NCI-H146 (cell line): Measurements from ENCODE around the gene GABARAP.
"Not testable (repeated sequence)": the region's sequence is repeated elsewhere in the genome, so short reads cannot be mapped to it uniquely, and the experiment has no call there.

Experiments
- DNase-seq: peaks from one replicate; lab custom pipeline; 2025; lab: John Stamatoyannopoulos, UW

GABARAP gene

DNA sequence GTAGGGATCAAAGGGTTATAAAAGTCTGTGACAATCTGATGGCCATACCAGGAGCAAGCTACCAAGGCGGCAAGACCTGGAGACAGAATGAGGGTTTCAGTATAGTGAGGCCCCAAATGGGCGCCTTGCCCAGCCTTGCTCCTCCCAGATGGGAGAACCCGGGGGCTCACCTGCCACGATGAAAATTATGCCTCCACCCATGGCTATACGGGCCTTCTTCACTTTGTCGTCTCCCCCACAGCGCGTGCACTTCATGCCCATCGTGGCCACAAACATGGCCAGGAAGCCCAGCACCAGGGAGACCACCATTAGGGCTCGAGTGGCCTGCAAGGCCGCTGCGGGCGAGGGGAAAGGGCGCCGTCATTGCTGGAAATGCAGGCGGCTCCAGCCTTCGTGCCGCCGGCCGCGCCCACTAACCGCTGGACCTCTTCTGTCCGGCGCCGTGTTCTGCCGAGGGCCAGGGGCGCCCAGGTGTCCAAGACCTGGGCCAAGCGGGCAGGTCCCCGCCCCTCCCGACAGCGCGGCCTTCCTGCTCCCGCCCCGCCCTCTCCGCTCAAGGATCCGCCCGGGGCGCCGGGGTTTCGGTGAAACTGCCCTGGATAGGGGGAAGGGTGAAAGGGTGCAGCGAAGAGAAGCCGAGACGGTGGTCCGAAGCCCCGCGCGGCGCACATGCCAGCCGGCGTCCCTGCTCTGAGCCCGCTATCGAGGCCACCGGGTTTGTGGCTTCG is 18.6 kb upstream of the GABARAP start:
- DNase-seq: peak; percentile 80

DNA sequence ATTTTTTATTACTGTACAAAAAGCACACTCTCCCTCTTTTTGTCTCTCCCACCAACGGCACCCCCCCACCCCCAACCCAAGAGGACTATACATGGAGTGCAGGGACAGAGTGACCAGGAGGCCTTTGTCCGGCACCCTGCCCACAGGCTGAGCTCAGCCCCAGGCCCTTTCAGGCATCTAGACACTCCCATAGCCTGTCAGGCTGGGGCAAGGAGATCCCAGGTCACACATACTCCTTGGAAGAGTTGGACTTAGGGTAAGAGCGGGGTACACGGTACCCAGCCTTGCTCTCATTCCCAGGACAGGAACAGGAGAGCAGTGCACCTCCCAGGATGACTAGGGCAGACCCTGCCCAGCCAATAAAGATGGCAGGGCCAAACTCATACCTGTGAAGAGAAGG is 17.9 kb upstream of the GABARAP start:
- no peak for DNase-seq

DNA sequence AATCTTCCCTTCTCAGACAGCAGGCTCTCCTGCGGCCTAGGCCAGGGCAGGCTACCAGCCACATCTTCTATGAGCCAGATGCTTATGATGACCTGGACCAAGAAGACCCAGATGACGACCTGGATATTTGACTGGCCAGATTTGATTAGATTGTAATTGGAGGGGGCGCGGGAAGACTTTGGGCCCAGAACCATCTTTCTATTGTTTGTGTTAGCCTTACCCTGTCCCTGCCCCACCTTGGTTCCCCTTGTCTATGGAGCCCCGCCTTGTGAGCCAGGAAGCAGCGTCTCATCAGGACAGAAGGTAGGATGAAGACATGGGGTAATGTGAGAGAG is 17.3 kb upstream of the GABARAP start:
- DNase-seq: no peak

DNA sequence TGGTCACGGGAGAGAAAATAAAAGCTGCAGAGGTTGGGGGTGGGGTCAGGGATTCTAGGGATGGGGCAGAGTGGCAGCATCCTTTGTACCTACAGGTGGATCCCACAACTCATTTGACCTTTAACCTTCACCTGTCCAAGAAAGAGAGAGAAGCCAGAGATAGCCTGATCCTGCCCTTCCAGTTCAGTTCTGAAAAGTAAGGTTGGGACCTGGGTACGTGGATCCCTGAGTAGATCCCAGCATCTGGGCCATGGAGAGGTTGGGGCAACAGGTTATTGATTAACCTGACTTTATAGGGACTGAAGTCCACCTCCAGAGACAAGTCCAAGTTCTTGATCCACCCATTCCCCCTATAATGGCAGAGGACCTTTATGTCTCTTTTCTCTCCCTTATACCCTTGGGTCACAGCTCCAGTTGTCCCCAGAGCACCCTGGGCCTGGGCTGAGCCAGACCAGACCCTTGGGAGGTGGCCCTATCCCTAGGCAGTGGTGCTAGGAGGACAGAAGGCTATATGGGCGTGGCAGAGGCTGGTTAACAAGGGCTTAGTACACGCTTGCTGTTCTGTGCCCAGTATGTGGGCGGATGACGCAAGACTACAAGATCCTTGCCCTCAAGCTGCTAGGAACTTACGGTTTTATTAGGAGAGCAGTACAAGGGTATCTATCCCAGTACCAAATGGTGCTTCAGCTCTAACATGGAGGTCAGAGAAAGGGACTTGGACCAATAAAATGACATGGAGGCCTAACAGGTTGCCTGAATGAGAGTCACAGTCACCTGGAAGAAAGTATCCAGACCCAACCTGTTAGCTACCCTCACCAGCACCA is 16.7 kb upstream of the GABARAP start:
- no peak for DNase-seq

DNA sequence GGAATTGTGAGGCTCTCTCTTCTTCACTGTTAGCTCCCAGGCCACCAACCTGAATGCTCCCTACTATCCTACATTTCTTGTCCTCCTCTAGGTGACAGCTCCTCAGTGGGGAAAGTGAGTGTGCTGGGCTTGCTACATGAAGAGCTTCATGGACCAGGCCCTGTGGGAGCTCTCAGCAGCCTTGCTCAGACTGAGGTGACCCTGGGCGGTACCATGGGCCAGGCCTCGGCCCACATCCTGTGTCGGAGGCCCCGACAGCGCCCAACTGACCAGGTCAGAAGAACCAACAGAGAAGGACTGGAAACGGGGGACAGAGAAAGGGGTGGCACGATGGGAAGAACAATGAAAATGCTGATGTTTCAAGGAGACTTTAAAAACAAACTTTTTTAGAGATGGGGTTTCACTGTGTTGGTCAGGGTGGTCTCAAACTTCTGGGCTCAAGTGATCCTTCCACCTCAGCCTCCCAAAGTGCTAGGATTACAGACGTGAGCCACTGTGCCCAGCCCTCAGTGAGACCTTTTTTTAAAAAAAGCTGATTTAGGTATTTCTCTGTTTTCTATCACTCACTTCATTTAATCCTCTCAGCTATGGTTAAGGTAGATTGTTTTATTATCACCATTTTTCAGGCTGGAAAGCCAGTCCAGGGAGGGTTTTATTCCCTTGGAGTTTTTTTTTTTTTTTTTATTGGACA is 14.7 kb upstream of the GABARAP start:
- DNase-seq: no peak

DNA sequence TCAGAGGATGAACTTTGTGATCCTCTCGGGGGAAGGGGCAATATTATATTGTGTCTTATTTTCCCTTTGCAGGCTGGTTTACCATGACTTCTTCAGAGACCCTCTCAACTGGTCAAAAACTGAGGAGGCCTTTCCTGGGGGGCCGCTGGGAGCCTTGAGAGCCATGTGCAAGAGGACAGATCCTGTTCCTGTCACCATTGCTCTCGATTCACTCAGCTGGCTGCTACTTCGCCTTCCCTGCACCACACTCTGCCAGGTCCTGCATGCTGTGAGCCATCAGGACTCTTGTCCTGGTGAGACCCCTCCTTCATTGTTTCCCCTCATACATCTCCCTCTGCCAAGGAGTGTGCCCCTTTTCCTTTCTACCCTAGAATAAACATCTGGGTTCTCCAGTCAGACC is 12.3 kb upstream of the GABARAP start:
- DNase-seq: no peak

DNA sequence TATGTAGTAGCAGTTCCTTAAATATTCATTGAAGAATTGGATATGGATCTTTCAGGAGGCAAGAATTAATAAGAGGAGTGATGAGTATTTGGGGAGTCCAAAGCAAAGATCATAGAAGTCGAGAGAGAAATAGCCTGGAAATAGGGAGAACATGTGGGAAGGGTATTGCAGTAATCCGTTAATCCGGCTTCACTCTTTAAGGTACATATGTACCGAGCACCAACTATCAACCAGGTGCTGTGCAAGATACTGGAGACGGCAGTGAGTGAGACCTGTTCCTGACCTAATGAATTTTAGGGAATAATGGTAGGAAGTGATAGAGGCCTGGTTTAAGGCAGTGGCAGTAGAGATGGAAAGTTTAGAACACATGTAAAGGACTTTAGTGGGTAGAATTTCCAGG is 10.8 kb upstream of the GABARAP start:
- no peak for DNase-seq

DNA sequence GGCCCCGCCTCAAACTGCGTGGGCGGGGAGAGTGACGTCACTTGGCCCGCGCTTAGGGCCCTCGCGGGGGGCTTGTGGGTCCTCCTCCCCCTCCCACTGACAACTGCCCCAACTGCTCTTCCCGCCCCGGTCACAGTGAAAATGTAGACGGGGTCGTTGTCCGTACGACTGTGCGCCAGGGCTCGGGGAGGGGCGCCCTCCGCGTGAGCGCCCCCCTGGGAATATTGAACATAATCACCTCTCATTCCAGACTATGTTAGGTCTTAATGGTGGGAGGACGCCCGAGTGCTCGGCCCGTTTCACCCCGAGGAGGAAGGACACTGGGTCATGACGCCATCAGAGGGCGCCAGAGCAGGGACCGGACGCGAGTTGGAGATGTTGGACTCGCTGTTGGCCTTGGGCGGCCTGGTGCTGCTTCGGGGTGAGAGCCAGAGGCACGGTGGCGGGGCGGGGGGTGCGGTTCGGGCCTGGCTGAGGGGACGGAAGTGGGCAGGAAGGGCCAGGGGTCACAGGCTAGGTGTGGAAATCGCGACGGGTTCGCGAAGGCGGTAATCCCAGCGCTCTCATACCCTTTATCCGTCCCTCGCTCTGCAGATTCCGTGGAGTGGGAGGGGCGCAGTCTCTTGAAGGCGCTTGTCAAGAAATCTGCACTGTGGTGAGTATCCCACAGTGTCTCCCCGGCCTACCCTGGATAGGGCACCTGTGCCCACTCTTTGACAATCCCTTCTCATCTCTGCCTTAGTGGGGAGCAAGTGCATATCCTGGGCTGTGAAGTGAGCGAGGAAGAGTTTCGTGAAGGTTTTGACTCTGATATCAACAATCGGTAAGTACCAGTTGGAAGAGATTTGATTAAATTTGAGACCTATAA is 10.2 kb upstream of the GABARAP start, which contains the start of gene ELP5:
Gene ELP5 (plus strand): TSS at position 40 of the 868 bp plus-strand sequence. CDS start 336 bp downstream, at position 376.
- DNase-seq: peak; percentile 91

DNA sequence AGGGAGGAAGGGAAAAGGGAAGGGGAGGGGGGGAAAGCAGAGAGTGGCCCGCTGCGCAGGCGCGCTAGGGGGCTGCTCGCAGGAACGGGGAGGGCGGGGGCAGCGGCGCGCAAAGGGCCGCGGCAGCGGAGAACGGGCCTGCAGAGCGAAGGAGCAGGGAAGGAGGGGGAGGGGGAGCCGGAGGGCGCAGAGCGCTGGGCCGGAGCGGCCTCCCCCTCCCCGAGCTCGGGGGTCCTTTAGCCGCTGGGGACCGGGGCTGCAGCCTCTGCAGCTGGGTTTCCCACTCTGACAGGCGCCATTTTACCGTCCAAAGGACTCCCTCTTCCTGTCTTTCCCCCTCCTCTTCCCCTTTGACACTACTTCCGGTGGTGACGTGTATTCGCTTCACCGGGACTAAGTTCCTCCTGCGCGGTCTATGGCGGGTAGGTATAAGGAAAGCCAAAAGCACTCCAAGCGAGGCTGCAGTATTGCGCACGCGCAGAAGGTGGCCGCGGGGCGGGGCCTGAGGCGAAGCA is 9.5 kb upstream of the GABARAP start, which contains the start of gene CTDNEP1:
Gene CTDNEP1 (minus strand): TSS at position 74 of the 515 bp plus-strand sequence. CDS start 438 bp downstream, outside the sequence.
- peak; percentile 99 for DNase-seq

DNA sequence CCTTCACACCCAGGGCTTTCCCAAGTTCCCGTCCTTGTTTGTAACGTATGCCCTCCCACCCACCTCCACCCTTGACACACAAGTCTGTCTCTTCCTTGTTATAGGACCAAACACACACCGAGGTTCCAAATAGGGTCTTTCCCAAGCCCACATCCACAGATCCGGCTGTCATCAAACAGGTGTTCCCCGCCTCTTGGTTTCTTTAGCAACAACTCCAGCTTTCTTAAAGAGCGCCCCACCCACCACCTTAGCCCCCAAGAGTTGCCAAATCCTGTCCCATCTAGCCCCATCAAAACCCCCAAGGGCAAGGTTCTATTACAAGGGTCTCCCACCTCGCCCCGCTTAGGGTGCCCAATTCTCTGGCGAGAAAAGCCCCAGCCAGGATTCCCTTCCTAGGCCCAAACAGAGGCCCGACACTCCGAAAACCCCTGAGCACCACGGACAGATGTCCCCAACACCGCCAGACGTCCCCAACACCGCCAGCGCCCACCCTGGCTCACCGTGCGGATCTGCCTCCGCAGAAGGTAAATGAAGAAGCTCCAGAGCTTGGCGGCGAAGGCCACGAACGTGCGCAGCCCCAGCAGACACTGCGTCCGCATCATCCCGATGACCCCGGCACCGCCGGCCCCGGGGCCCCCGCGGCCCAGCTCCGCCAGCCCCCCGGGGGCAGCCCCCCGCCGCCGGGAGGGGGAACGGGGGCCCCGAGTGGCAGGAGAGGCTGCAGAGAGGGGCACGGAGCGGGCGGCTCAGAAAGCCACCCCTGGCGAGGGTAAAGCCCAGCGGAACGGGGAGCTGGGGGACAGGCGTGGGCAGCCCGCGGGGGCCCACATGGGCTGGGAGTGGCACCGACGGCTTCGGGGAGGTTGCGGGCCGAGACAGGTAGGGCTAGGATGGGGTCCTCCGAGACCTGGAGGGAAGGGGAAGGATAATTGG is 8.7 kb upstream of the GABARAP start:
- DNase-seq: no peak

DNA sequence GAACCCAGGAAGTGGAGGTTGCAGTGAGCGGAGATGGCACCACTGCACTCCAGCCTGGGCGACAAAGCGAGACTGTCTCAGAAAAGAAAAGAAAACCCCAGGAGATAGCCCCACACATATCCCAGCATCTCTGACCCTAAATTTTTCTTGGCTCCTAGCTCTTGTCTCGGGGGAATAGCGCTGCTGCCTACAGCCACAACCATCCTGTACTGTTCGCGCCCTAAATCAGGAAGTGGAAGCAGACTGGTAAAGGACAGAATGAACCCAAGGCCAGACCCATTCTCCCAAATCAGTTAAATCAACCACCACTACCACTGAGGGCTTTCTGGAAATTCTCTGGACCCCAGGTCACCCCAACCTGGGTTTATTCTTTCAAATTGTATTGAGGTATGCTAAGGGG is 7.6 kb upstream of the GABARAP start:
- no peak for DNase-seq

DNA sequence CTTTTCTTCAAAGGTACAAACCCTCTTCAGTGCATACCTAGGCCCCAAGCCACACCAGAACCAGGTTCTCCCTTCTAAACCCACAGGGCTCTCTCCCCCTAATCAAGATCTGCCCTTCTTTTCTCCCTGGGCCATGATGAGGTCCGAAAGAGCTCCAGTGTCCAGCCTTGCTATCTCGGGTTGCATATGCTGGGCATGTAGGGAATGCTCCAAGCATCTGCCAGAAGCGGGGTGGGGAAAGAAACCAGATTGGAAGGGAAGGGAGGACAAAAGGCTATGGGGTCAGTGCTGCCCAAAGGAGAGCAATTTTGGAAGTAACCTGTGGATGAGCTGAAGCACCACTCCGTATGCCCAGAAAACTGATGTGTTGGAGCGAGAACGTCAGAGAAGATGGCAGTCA is 7.0 kb upstream of the GABARAP start:
- DNase-seq: no peak

DNA sequence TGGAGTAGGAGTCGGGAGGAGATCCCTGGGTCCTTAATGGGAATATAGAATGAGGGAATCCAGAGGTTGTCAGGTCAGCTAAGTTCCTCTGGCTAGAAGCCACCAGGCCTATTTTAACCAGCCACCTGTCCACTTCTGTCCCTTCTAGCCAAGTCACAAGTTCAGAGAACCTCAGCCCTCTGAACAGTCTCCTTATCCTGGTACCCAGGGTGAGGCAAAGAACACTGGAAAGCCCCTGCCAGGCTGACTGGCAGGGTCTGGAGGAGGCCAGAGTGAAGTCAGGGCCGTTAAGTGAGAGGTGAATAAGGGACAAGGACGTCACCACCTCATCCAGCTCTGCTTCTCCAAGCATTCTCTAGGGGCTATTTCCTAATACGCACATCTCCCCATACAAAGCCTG is 6.5 kb upstream of the GABARAP start:
- DNase-seq: no peak

DNA sequence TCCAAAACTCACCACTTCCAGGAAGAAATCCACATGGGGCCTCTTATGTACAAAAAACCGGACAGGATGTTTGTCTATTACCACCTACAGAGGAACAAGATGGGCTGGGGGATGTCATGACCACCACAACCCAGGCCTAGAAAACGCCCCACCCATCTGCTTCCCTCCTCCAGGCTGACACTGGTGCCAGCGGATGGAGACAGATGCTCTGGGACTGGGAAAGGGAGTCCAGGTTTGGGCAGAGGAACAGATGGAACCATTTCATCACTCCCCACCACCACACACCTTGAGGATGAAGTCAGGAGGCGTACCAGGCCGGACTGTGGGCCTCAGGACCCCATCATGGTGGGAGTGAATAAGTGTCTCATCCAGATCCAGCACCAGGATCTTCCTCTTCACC is 4.5 kb upstream of the GABARAP start:
- DNase-seq: no peak

DNA sequence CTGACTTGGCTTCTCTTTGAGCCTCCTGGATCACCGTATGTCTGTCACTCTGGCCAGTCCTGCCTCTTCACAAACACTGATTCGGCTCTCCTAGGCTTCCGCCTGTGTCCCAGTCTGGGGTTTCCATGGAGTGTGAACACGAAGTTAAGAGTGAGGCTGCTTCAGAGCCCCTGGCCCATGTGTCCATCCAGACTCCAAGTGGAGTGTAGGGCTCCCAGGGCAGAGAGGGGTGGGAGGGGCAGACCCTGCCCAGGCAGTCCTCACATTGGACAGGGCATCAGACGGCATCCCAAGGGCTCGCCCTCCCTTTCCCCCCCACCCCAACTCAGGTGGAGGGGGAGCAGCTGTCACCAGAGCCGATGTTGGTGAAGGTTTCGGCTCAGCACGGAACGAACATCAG is 1.6 kb upstream of the GABARAP start:
- DNase-seq: not testable (repeated sequence)

DNA sequence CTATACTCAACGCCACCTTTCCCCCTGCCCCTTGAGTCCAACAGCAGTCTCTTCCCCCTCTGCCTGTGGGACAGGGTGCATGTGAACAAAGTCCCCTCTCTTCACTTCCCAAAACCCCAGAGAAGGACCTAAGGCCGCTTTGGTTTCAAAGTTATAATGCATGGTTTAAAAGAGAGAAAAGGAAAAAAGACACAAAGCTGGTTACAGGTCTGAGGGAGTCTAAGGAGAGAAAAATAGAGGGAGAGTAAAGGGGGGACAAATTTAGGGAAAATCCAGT is 1.1 kb upstream of the GABARAP start:
- DNase-seq: no peak

DNA sequence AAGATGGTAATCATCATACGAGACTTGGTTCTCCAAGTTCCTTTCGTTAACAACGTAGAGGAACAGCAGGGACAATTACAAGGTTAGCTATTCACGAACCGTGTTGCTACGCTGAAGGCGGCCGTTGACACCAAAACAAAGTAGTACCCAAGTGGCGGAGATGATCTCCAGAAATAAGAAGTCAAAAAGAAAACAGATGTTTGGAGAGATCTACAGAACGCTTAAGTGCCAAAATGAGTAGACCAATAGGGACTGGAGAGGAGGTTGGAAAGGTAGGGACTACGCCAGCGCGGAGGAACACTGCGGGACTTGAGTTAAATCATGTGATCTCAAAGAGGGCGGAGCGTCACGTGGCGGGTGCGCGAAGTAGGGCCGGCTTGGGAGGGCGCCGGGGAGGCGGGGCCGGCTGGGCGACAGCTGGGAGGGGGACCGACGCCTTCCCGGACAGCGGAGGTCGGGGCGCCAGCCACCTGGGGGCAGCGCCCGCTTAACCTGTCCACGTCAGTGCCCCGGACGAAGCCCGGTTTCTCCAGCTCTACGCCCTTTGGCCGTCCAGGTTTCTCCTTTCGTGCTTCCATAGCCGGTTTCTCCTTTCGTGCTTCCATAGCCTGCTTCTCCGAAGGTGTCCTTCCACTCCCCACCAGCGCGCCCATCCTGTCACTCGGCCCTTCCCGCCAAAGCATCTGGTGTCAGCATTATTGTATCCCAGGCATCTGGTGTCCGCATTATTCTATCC is 636 bp upstream of the GABARAP start:
- DNase-seq: peak; percentile 94

DNA sequence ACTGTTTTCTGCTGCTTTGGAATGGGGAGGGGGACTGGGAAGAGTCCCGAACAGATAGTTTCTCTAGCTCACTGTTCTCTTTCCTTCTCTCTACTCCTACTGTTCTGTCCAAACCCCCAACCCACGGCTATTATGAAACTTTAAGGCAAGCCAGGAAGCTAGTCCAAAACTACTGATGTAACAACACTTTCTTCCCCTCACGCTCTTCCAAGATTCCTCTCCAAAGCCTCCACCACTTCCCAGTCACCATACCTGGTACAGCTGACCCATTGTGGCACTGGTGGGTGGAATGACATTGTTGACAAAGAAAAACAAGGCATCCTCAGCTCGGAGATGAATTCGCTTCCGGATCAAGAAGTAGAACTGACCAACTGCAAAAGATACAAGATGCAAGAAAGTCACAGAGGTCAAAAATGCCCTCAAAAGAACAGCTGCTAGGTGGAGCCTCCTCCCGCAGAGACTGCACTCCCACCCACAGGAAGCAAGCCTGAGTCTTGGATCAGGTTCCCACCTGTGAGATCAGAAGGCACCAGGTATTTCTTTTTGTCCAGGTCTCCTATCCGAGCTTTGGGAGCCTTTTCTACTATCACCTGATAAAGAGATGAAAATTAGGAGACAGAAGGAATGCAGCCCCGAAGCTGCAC is 1.0 kb downstream of the GABARAP start:
- peak; percentile 48 for DNase-seq

DNA sequence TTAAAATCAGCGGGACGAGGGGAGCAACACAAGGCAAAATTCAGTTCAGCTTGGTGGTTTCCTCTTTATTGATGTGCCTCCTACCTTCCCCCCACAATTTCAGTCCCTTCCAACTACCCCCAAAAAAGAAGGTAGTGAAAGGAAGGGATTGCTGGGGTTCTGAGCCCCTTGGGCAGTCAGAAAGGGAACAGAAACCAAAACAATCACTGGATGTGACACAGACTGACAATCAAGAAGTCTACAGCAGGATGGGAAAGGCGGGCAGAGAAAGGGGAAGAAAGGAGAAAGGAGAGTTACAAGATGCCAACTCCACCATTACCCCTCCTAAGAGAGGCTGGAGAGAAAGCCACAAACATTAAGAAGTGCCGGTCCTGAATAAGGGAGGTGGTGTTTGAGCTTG is 1.9 kb downstream of the GABARAP start:
- no peak for DNase-seq
